Trophoblast cell (in vitro differentiated cells and primary cell): ENCODE results near the gene SLC7A6.
A peak's percentile ranks its signal among the peaks of the same experiment; 100 is the strongest.

ENCODE experiments used
- DNase-seq, 2 donors: peaks; one replicate each; pipeline ENCODE4 v3.0.0-alpha.2; 2016
- H2AFZ ChIP-seq: 2 replicates; pipeline ENCODE4 v1.6.1; 2013; ENCODE audit warnings: low read length, moderate library complexity, mild to moderate bottlenecking; ENCODE audit not compliant: insufficient read depth, poor library complexity
- H2AK5ac ChIP-seq: 2 replicates; pipeline ENCODE4 v1.6.1; 2013; ENCODE audit warnings: mild to moderate bottlenecking, low read length
- H2BK120ac ChIP-seq: 2 replicates; pipeline ENCODE4 v1.6.1; 2013; ENCODE audit warnings: low read length, mild to moderate bottlenecking, moderate library complexity; ENCODE audit not compliant: insufficient read depth, poor library complexity
- H2BK12ac ChIP-seq: 2 replicates; pipeline ENCODE4 v1.6.1; 2013; ENCODE audit warnings: mild to moderate bottlenecking, low read length, moderate library complexity
- H2BK5ac ChIP-seq: 2 replicates; pipeline ENCODE4 v1.6.1; 2013; ENCODE audit warnings: low read length, low read depth, moderate library complexity, mild to moderate bottlenecking; ENCODE audit not compliant: poor library complexity
- H3K14ac ChIP-seq: 2 replicates; pipeline ENCODE4 v1.6.1; 2013; ENCODE audit warnings: mild to moderate bottlenecking, low read length
- H3K18ac ChIP-seq: 2 replicates; pipeline ENCODE4 v1.6.1; 2013; ENCODE audit warnings: mild to moderate bottlenecking, low read length
- H3K23ac ChIP-seq: 2 replicates; pipeline ENCODE4 v1.6.1; 2013; ENCODE audit warnings: low read length
- H3K27ac ChIP-seq: 2 replicates; pipeline ENCODE4 v1.5.1; 2013; ENCODE audit warnings: low read depth, mild to moderate bottlenecking, inconsistent platforms, low read length, moderate library complexity
- H3K27me3 ChIP-seq: 2 replicates; pipeline ENCODE4 v1.6.1; 2013; ENCODE audit warnings: inconsistent platforms, mild to moderate bottlenecking, low read length, moderate library complexity; ENCODE audit not compliant: insufficient read depth
- H3K36me3 ChIP-seq, 2 experiments: 1 replicate in 1 of 2; 2 replicates in 1 of 2; pipeline ENCODE4 v1.6.1; 2013; ENCODE audit warnings: low read length in 2 of 2, mild to moderate bottlenecking in 2 of 2, moderate library complexity in 1 of 2; ENCODE audit not compliant: insufficient read depth in 2 of 2, control insufficient read depth in 1 of 2
- H3K4ac ChIP-seq: 2 replicates; pipeline ENCODE4 v1.6.1; 2013; ENCODE audit warnings: low read depth, mild to moderate bottlenecking, low read length, moderate library complexity
- H3K4me1 ChIP-seq, 2 experiments: 1 replicate in 1 of 2; 2 replicates in 1 of 2; pipeline ENCODE4 v1.6.1; 2013; ENCODE audit warnings: low read length in 2 of 2, mild to moderate bottlenecking in 2 of 2, moderate library complexity in 1 of 2; ENCODE audit not compliant: insufficient read depth in 2 of 2, control insufficient read depth in 1 of 2
- H3K4me2 ChIP-seq: 2 replicates; pipeline ENCODE4 v1.6.1; 2013; ENCODE audit warnings: inconsistent platforms, mild to moderate bottlenecking, low read length, moderate library complexity
- H3K4me3 ChIP-seq: 2 replicates; pipeline ENCODE4 v1.5.1; 2013; ENCODE audit warnings: mild to moderate bottlenecking, low read depth, low read length, inconsistent platforms
- H3K79me1 ChIP-seq: one replicate; pipeline ENCODE4 v1.6.1; 2013; ENCODE audit warnings: low read length
- H3K79me2 ChIP-seq: 2 replicates; pipeline ENCODE4 v1.6.1; 2013; ENCODE audit warnings: low read length, mild to moderate bottlenecking; ENCODE audit not compliant: control insufficient read depth, insufficient read depth, poor library complexity
- H3K9ac ChIP-seq: 2 replicates; pipeline ENCODE4 v1.6.1; 2013; ENCODE audit warnings: mild to moderate bottlenecking, low read length
- H3K9me3 ChIP-seq: 2 replicates; pipeline ENCODE4 v1.6.1; 2013; ENCODE audit warnings: low read depth, mild to moderate bottlenecking, control low read depth, inconsistent platforms, low read length; ENCODE audit not compliant: insufficient read depth
- H4K12ac ChIP-seq: 2 replicates; pipeline ENCODE4 v1.6.1; 2013; ENCODE audit warnings: low read depth, mild to moderate bottlenecking, low read length, moderate library complexity
- H4K8ac ChIP-seq: 2 replicates; pipeline ENCODE4 v1.6.1; 2013; ENCODE audit warnings: low read depth, mild to moderate bottlenecking, low read length, moderate library complexity
- H4K91ac ChIP-seq: one replicate; pipeline ENCODE4 v1.6.1; 2013; ENCODE audit warnings: low read depth, mild to moderate bottlenecking, low read length, moderate library complexity
- WGBS: extraction: QIAGEN DNeasy Blood & Tissue Kit; methylation state at CpG from one replicate; pipeline ENCODE4 v1.1.7; 2013; ENCODE audit warnings: missing lambda C conversion rate; ENCODE audit not compliant: insufficient read length, insufficient coverage; ENCODE audit errors: extremely low coverage; 5-methylcytosine and 5-hydroxymethylcytosine counted together

Gene SLC7A6

GRCh38 chr16:68300734-68301459, 36.6 kb downstream of the SLC7A6 start:
- no peaks in the 10 kb centered on the region for H3K79me1 ChIP-seq
- no peak overlapping the region for H2AK5ac ChIP-seq
- H2BK120ac ChIP-seq: no peak overlapping the region
- H2AFZ ChIP-seq: no peak overlapping the region
- no peaks in the 10 kb centered on the region for H3K4me1 ChIP-seq
- H3K27ac ChIP-seq: no peak overlapping the region
- no peaks in the 10 kb centered on the region for H3K79me2 ChIP-seq
- H3K9me3 ChIP-seq: no peaks in the 10 kb centered on the region
- no peak overlapping the region for H3K4ac ChIP-seq
- H3K4me3 ChIP-seq: no peak overlapping the region
- H3K27me3 ChIP-seq: no peaks in the 10 kb centered on the region
- no CpG with 5 or more reads among the region's 7 CpGs for WGBS
- H3K23ac ChIP-seq: no peak overlapping the region
- H2BK5ac ChIP-seq: no peak overlapping the region
- H3K14ac ChIP-seq: no peak overlapping the region
- H3K4me2 ChIP-seq: no peak overlapping the region
- peaks cover 48 to 71% of the 10 kb centered on the region in 2 experiments for H3K36me3 ChIP-seq
- no peak overlapping the region for H4K8ac ChIP-seq
- no peak overlapping the region for H3K18ac ChIP-seq
- no peak overlapping the region for H4K12ac ChIP-seq
- H3K9ac ChIP-seq: no peak overlapping the region
- no peak overlapping the region for H4K91ac ChIP-seq
- DNase-seq: no peak
- H2BK12ac ChIP-seq: no peak overlapping the region

- Histone ChIP-seq H3K36me3 (peaks cover 38 to 45% of the 10 kb centered on the region in 2 experiments), H2BK120ac (no peak overlapping the region), H3K9ac (no peak overlapping the region), H3K27ac (no peak overlapping the region), H3K79me2 (peaks cover 10% of the 10 kb centered on the region), H4K91ac (no peak overlapping the region), H3K79me1 (peaks cover 6% of the 10 kb centered on the region), H2BK5ac (no peak overlapping the region), H3K23ac (no peak overlapping the region), H3K18ac (no peak overlapping the region), H4K12ac (no peak overlapping the region), H3K9me3 (no peaks in the 10 kb centered on the region), H3K4me2 (no peak overlapping the region), H2BK12ac (no peak overlapping the region), H4K8ac (no peak overlapping the region), H3K27me3 (no peaks in the 10 kb centered on the region), H2AK5ac (no peak overlapping the region), H3K4me1 (peaks cover 0 to 5% of the 10 kb centered on the region in 2 experiments), H3K14ac (no peak overlapping the region), H3K4ac (no peak overlapping the region), H2AFZ (no peak overlapping the region), H3K4me3 (no peak overlapping the region)
- DNase-seq: no peak
- WGBS: no CpG with 5 or more reads among the region's 3 CpGs
Measured at GRCh38 chr16:68306633-68307032, 42.3 kb downstream of the SLC7A6 start.

- Histone ChIP-seq H3K36me3 (peaks cover 19 to 24% of the 10 kb centered on the region in 2 experiments), H3K27ac (no peak overlapping the region)
Measured at GRCh38 chr16:68309799-68310198, 45.5 kb downstream of the SLC7A6 start.

GRCh38 chr16:68310437-68310773, 46.1 kb downstream of the SLC7A6 start:
- Histone ChIP-seq H3K9ac (peak overlapping the region; percentile 79), H2AFZ (peak overlapping the region; percentile 8), H2AK5ac (peak overlapping the region; percentile 28), H4K8ac (peak overlapping the region; percentile 61), H2BK120ac (peak overlapping the region; percentile 9), H3K23ac (no peak overlapping the region), H3K27me3 (no peaks in the 10 kb centered on the region), H4K91ac (peak overlapping the region; percentile 7), H3K4ac (peak overlapping the region; percentile 0), H3K79me1 (peaks cover 6% of the 10 kb centered on the region), H3K4me3 (peak overlapping the region; percentile 96), H3K4me2 (peak overlapping the region; percentile 67), H3K4me1 (peaks cover 0 to 7% of the 10 kb centered on the region in 2 experiments), H3K18ac (peak overlapping the region; percentile 61), H2BK5ac (no peak overlapping the region), H3K27ac (peak overlapping the region; percentile 44), H2BK12ac (no peak overlapping the region), H3K14ac (peak overlapping the region; percentile 18), H4K12ac (peak overlapping the region; percentile 23), H3K36me3 (peaks cover 18 to 19% of the 10 kb centered on the region in 2 experiments), H3K79me2 (peaks cover 10% of the 10 kb centered on the region), H3K9me3 (no peaks in the 10 kb centered on the region)
- peak in 1 of 2 donors; percentile 47 for DNase-seq
- WGBS: no CpG with 5 or more reads among the region's 29 CpGs

More at GRCh38 chr16:68309799-68310198, 45.5 kb downstream of the SLC7A6 start:
- H3K79me1 ChIP-seq: peaks cover 6% of the 10 kb centered on the region
- H3K4me3 ChIP-seq: peak overlapping the region; percentile 96
- H4K12ac ChIP-seq: no peak overlapping the region
- peak overlapping the region; percentile 79 for H3K9ac ChIP-seq
- WGBS: no CpG with 5 or more reads among the region's 6 CpGs
- peak overlapping the region; percentile 61 for H4K8ac ChIP-seq
- H4K91ac ChIP-seq: no peak overlapping the region
- H3K14ac ChIP-seq: no peak overlapping the region
- peak in 1 of 2 donors; percentile 23 for DNase-seq
- H2AFZ ChIP-seq: no peak overlapping the region
- peak overlapping the region; percentile 67 for H3K4me2 ChIP-seq
- no peak overlapping the region for H2AK5ac ChIP-seq
- H3K9me3 ChIP-seq: no peaks in the 10 kb centered on the region
- H3K23ac ChIP-seq: no peak overlapping the region
- no peak overlapping the region for H2BK5ac ChIP-seq
- H3K79me2 ChIP-seq: peaks cover 10% of the 10 kb centered on the region
- peak overlapping the region; percentile 0 for H3K4ac ChIP-seq
- peaks cover 0 to 7% of the 10 kb centered on the region in 2 experiments for H3K4me1 ChIP-seq
- no peak overlapping the region for H3K18ac ChIP-seq
- no peaks in the 10 kb centered on the region for H3K27me3 ChIP-seq
- no peak overlapping the region for H2BK120ac ChIP-seq
- no peak overlapping the region for H2BK12ac ChIP-seq
